GM18870 (cell line): ENCODE measurements around the gene PRR16.

Source experiments
- ATAC-seq: cut with Tn5 transposase; IDR thresholded peaks from one replicate; pipeline ENCODE4 v1.9.1; 2021; ENCODE audit warnings: moderate library complexity; ENCODE audit not compliant: unreplicated experiment

Gene PRR16

GRCh38 chr5:120567066-120567465 is 103.0 kb downstream of the PRR16 start:
- ATAC-seq = no peak

GRCh38 chr5:120567921-120568320 is 103.8 kb downstream of the PRR16 start:
- no peak for ATAC-seq

GRCh38 chr5:120568711-120569110 is 104.6 kb downstream of the PRR16 start:
- no peak for ATAC-seq

GRCh38 chr5:120576588-120576987 is 112.5 kb downstream of the PRR16 start:
- ATAC-seq = no peak

GRCh38 chr5:120582635-120583034 is 118.5 kb downstream of the PRR16 start:
- ATAC-seq = no peak

- ATAC-seq = no peak
Observed at GRCh38 chr5:120586646-120587045, 122.5 kb downstream of the PRR16 start.

GRCh38 chr5:120591911-120592310 is 127.8 kb downstream of the PRR16 start:
- no peak for ATAC-seq

GRCh38 chr5:120599576-120599975 is 135.5 kb downstream of the PRR16 start:
- ATAC-seq = no peak

GRCh38 chr5:120600639-120601038 is 136.5 kb downstream of the PRR16 start:
- ATAC-seq = no peak

- no peak for ATAC-seq
Observed at GRCh38 chr5:120602033-120602432, 137.9 kb downstream of the PRR16 start.

GRCh38 chr5:120604884-120605283 is 140.8 kb downstream of the PRR16 start:
- ATAC-seq = no peak

GRCh38 chr5:120605325-120606079 is 141.4 kb downstream of the PRR16 start:
- no peak for ATAC-seq

GRCh38 chr5:120609570-120609969 is 145.5 kb downstream of the PRR16 start:
- ATAC-seq = no peak

- ATAC-seq = no peak
Observed at GRCh38 chr5:120610145-120610544, 146.0 kb downstream of the PRR16 start.

GRCh38 chr5:120613729-120614128 is 149.6 kb downstream of the PRR16 start:
- no peak for ATAC-seq

GRCh38 chr5:120614531-120615180 is 150.6 kb downstream of the PRR16 start:
- ATAC-seq = no peak

- ATAC-seq = no peak
Observed at GRCh38 chr5:120615967-120616645, 152.0 kb downstream of the PRR16 start.

GRCh38 chr5:120621339-120621738 is 157.2 kb downstream of the PRR16 start:
- ATAC-seq = no peak

- ATAC-seq = peak; percentile 43
Observed at GRCh38 chr5:120624021-120624563, 160.0 kb downstream of the PRR16 start.

GRCh38 chr5:120628156-120628555 is 164.1 kb downstream of the PRR16 start:
- no peak for ATAC-seq

- no peak for ATAC-seq
Observed at GRCh38 chr5:120630550-120630949, 166.4 kb downstream of the PRR16 start.

GRCh38 chr5:120631611-120632010 is 167.5 kb downstream of the PRR16 start:
- no peak for ATAC-seq
